ACC112 (cell line): Measurements from ENCODE around the gene SH2D4B.
"Not testable (repeated sequence)": the region's sequence is repeated elsewhere in the genome, so short reads cannot be mapped to it uniquely, and the experiment has no call there.

Experiments used
- H2AFZ ChIP-seq: fragments of 200-600 bp; sonication (generic); one replicate; pipeline ENCODE4 v1.6.0; 2017; ENCODE audit warnings: antibody characterized with exemption, low read length; ENCODE audit not compliant: unreplicated experiment
- H3K27ac ChIP-seq: fragments of 200-600 bp; sonication (generic); 2 replicates; pipeline ENCODE4 v1.5.1; 2014; ENCODE audit warnings: low read depth, mild to moderate bottlenecking, antibody characterized with exemption, low read length, moderate library complexity
- H3K27me3 ChIP-seq: fragments of 200-600 bp; sonication (generic); 2 replicates; pipeline ENCODE4 v1.6.1; 2014; ENCODE audit warnings: mild to moderate bottlenecking, antibody characterized with exemption, low read length, moderate library complexity, mixed read lengths; ENCODE audit not compliant: insufficient read depth
- H3K36me3 ChIP-seq: fragments of 200-600 bp; sonication (generic); 2 replicates; pipeline ENCODE4 v1.6.1; 2016; ENCODE audit warnings: mild to moderate bottlenecking, antibody characterized with exemption, low read length, moderate library complexity, mixed read lengths; ENCODE audit not compliant: insufficient read depth
- H3K4me1 ChIP-seq: fragments of 200-600 bp; sonication (generic); one replicate; pipeline ENCODE4 v1.6.1; 2016; ENCODE audit warnings: low read length, mixed read lengths; ENCODE audit not compliant: insufficient read depth, unreplicated experiment, control insufficient read depth
- H3K4me3 ChIP-seq: fragments of 200-600 bp; sonication (generic); 2 replicates; pipeline ENCODE4 v1.5.1; 2014; ENCODE audit warnings: mild to moderate bottlenecking, low read depth, low read length
- H3K79me2 ChIP-seq: fragments of 200-600 bp; sonication (generic); one replicate; pipeline ENCODE4 v1.6.0; 2016; ENCODE audit warnings: low read length; ENCODE audit not compliant: control insufficient read depth, unreplicated experiment, insufficient read depth

Gene SH2D4B

DNA sequence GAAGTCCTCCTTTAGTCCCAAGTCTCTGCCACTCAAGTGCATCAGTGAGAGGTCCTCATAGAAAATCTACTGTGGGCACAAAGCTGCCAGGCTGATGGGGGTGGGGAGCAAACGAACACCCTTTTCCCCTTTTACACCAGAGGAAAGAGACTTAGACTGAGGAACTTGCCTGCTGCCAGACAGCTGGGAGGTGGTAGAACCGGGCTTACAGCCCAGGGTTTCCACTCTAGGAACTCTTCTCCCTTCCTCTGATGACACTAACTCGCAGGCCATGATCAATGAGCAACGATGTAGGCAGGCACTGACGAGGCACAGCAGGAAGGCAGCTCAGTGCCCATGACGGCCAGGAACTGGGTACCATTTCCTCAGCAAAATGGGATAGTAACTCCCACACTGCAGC lies 11.0 kb upstream of the SH2D4B start:
- Histone ChIP-seq H3K27ac (no peak overlapping the region), H2AFZ (no peak overlapping the region), H3K79me2 (no peaks in the 10 kb centered on the region), H3K27me3 (no peaks in the 10 kb centered on the region), H3K4me3 (no peak overlapping the region), H3K4me1 (no peaks in the 10 kb centered on the region), H3K36me3 (no peaks in the 10 kb centered on the region)

DNA sequence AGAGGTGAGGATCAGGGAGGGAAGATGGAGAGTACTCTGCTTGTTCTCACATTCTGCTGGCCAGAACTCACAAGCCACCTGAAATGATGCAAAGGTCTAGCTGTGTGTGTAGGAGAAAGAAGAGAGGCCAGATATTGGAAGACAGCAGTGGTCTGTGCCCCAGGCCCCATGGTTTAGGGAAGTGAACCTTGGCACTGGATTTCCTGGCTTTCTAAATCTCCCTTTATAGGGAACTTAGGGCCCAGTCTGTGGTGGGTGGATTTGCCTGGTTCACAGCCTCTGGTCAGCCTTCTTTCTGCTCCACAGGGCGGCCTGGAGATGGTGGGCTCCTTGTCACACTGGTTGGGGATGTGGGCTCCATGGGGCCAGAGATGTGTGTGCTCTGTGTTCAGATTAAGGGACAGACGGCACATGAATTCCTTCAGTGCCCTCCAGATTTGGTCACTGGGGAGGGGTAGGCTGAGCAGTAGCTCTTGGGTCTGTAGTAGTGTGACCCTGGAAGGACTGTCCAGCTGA lies 9.5 kb upstream of the SH2D4B start:
- no peaks in the 10 kb centered on the region for H3K79me2 ChIP-seq
- no peak overlapping the region for H3K27ac ChIP-seq
- H3K4me3 ChIP-seq, result no peak overlapping the region
- no peak overlapping the region for H2AFZ ChIP-seq
- H3K27me3 ChIP-seq, result no peaks in the 10 kb centered on the region
- H3K4me1 ChIP-seq, result no peaks in the 10 kb centered on the region
- H3K36me3 ChIP-seq, result no peaks in the 10 kb centered on the region

- Histone ChIP-seq H3K27ac (no peak overlapping the region), H3K27me3 (no peaks in the 10 kb centered on the region), H3K79me2 (no peaks in the 10 kb centered on the region), H3K4me3 (no peak overlapping the region), H3K4me1 (no peaks in the 10 kb centered on the region), H2AFZ (no peak overlapping the region), H3K36me3 (no peaks in the 10 kb centered on the region)
Observed at GRCh38 chr10:80528901-80529300, 8.8 kb upstream of the SH2D4B start.

- Histone ChIP-seq H2AFZ (no peak overlapping the region), H3K4me3 (no peak overlapping the region), H3K4me1 (no peaks in the 10 kb centered on the region), H3K79me2 (no peaks in the 10 kb centered on the region), H3K36me3 (no peaks in the 10 kb centered on the region), H3K27me3 (no peaks in the 10 kb centered on the region), H3K27ac (no peak overlapping the region)
Observed at GRCh38 chr10:80529604-80530003, 8.1 kb upstream of the SH2D4B start.

GRCh38 chr10:80530251-80530650 lies 7.5 kb upstream of the SH2D4B start:
- no peaks in the 10 kb centered on the region for H3K79me2 ChIP-seq
- H3K27ac ChIP-seq, result no peak overlapping the region
- no peak overlapping the region for H2AFZ ChIP-seq
- H3K4me3 ChIP-seq, result no peak overlapping the region
- H3K4me1 ChIP-seq, result no peaks in the 10 kb centered on the region
- no peaks in the 10 kb centered on the region for H3K36me3 ChIP-seq
- H3K27me3 ChIP-seq, result no peaks in the 10 kb centered on the region

DNA sequence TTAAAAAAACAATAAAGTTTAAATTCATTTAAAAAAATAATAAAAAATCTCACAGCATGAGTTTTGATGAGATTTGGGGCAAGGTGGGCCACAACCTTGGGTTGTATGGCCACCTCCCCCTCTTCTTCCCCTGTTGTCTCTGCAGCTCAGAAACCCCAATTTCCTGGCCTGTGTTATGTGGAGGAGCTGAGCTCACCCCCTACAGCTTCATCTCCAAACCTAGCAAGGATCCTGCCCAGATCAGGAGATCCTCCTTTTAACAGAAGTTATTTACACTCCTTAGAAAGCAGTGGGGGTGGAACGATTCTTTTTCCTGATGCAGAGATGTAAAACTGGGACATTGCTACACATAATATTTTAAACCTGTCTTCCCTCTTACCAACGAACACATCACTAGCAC lies 6.9 kb upstream of the SH2D4B start:
- Histone ChIP-seq H3K36me3 (no peaks in the 10 kb centered on the region), H3K27ac (no peak overlapping the region), H2AFZ (no peak overlapping the region), H3K27me3 (no peaks in the 10 kb centered on the region), H3K4me1 (no peaks in the 10 kb centered on the region), H3K4me3 (no peak overlapping the region), H3K79me2 (no peaks in the 10 kb centered on the region)

- no peak overlapping the region for H3K4me3 ChIP-seq
- no peaks in the 10 kb centered on the region for H3K79me2 ChIP-seq
- H3K36me3 ChIP-seq, result no peaks in the 10 kb centered on the region
- H3K4me1 ChIP-seq, result no peaks in the 10 kb centered on the region
- no peak overlapping the region for H2AFZ ChIP-seq
- H3K27ac ChIP-seq, result no peak overlapping the region
- peaks cover 7% of the 10 kb centered on the region; the same call in 1 of the 2 replicates for H3K27me3 ChIP-seq
Observed at GRCh38 chr10:80532571-80532970, 5.1 kb upstream of the SH2D4B start.

GRCh38 chr10:80534059-80534458 lies 3.6 kb upstream of the SH2D4B start:
- not testable (repeated sequence) for H3K27ac ChIP-seq, H2AFZ ChIP-seq, H3K4me3 ChIP-seq, H3K79me2 ChIP-seq, H3K27me3 ChIP-seq, H3K36me3 ChIP-seq, H3K4me1 ChIP-seq

DNA sequence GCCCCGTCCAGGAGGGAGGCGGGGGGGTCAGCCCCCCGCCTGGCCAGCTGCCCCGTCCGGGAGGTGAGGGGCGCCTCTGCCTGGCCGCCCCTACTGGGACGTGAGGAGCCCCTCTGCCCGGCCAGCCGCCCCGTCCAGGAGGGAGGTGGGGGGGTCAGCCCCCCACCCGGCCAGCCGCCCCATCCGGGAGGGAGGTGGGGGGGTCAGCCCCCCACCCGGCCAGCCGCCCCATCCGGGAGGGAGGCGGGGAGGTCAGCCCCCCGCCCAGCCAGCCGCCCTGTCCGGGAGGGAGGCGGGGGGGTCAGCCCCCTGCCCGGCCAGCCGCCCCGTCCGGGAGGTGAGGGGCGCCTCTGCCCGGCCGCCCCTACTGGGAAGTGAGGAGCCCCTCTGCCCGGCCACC lies 3.1 kb upstream of the SH2D4B start:
- not testable (repeated sequence) for H3K4me1 ChIP-seq, H2AFZ ChIP-seq, H3K4me3 ChIP-seq, H3K27me3 ChIP-seq, H3K79me2 ChIP-seq, H3K36me3 ChIP-seq, H3K27ac ChIP-seq

GRCh38 chr10:80535671-80536360 lies 1.9 kb upstream of the SH2D4B start:
- Histone ChIP-seq H2AFZ (peak overlapping the region; percentile 94), H3K27ac (no peak overlapping the region), H3K4me3 (peak overlapping the region; percentile 71)

GRCh38 chr10:80536361-80536835 lies 1.3 kb upstream of the SH2D4B start:
- Histone ChIP-seq H3K4me1 (no peaks in the 10 kb centered on the region), H3K27me3 (peaks cover 11% of the 10 kb centered on the region; the same call in 1 of the 2 replicates), H3K79me2 (no peaks in the 10 kb centered on the region), H2AFZ (peak overlapping the region; percentile 94), H3K36me3 (no peaks in the 10 kb centered on the region), H3K27ac (no peak overlapping the region), H3K4me3 (peak overlapping the region; percentile 71; the same call in 1 of the 2 replicates)

More at GRCh38 chr10:80535671-80536360, 1.9 kb upstream of the SH2D4B start:
- no peaks in the 10 kb centered on the region for H3K36me3 ChIP-seq
- peaks cover 7% of the 10 kb centered on the region; the same call in 1 of the 2 replicates for H3K27me3 ChIP-seq
- no peaks in the 10 kb centered on the region for H3K4me1 ChIP-seq
- no peaks in the 10 kb centered on the region for H3K79me2 ChIP-seq
